WTC11 (cell line): ENCODE measurements around the gene SLC25A44.

Experiments
- CTCF ChIP-seq: fragments of 200-600 bp; IDR thresholded peaks from 2 replicates; pipeline ENCODE4 v1.8.0; 2022; ENCODE audit warnings: antibody characterized with exemption
- SMAD4 ChIP-seq: sonication (generic); formaldehyde crosslinking; IDR thresholded peaks from 2 replicates; pipeline ENCODE4 v1.8.0; 2022; ENCODE audit warnings: mild to moderate bottlenecking, missing genetic modification reagents
- TF ChIP-seq, protein P1 (sequence below): sonication (generic); formaldehyde crosslinking; IDR thresholded peaks from 2 replicates; pipeline ENCODE4 v1.8.0; 2023; ENCODE audit warnings: missing genetic modification reagents, mild to moderate bottlenecking, borderline replicate concordance

GRCh38 chr1:156260896-156261295 lies 67.0 kb downstream of the SLC25A44 start:
- TF ChIP-seq SMAD4 (no peak), CTCF (no peak)
- TF ChIP-seq, protein P1, sequence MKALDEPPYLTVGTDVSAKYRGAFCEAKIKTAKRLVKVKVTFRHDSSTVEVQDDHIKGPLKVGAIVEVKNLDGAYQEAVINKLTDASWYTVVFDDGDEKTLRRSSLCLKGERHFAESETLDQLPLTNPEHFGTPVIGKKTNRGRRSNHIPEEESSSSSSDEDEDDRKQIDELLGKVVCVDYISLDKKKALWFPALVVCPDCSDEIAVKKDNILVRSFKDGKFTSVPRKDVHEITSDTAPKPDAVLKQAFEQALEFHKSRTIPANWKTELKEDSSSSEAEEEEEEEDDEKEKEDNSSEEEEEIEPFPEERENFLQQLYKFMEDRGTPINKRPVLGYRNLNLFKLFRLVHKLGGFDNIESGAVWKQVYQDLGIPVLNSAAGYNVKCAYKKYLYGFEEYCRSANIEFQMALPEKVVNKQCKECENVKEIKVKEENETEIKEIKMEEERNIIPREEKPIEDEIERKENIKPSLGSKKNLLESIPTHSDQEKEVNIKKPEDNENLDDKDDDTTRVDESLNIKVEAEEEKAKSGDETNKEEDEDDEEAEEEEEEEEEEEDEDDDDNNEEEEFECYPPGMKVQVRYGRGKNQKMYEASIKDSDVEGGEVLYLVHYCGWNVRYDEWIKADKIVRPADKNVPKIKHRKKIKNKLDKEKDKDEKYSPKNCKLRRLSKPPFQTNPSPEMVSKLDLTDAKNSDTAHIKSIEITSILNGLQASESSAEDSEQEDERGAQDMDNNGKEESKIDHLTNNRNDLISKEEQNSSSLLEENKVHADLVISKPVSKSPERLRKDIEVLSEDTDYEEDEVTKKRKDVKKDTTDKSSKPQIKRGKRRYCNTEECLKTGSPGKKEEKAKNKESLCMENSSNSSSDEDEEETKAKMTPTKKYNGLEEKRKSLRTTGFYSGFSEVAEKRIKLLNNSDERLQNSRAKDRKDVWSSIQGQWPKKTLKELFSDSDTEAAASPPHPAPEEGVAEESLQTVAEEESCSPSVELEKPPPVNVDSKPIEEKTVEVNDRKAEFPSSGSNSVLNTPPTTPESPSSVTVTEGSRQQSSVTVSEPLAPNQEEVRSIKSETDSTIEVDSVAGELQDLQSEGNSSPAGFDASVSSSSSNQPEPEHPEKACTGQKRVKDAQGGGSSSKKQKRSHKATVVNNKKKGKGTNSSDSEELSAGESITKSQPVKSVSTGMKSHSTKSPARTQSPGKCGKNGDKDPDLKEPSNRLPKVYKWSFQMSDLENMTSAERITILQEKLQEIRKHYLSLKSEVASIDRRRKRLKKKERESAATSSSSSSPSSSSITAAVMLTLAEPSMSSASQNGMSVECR: no peak
